ENCODE data around the gene BABAM2.

DNA sequence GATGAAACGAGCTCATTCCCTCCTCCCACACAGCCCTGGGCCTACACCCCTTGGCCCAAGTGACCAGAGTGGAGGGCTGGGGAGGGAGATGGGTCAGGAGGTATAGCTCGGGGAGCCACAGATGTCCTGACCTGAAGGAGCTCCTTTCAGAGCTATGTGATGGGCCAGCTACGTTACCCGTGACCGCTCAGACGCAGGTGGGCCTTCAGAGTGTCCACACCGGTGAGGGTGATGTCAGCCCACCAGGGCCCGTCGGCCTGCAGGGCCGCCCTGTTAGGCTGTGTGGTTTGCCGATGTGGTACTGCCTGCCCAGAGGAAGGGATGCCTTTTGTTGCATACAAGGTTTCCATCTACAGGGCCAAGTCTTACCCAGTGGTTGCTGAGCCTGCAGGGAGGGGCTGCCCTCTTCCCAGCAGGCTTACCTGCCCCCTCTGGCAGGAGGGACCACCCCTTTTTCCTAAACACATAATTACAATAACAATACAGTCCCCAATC, 460.3 kb downstream of the BABAM2 start:
- TF ChIP-seq, protein P1, sequence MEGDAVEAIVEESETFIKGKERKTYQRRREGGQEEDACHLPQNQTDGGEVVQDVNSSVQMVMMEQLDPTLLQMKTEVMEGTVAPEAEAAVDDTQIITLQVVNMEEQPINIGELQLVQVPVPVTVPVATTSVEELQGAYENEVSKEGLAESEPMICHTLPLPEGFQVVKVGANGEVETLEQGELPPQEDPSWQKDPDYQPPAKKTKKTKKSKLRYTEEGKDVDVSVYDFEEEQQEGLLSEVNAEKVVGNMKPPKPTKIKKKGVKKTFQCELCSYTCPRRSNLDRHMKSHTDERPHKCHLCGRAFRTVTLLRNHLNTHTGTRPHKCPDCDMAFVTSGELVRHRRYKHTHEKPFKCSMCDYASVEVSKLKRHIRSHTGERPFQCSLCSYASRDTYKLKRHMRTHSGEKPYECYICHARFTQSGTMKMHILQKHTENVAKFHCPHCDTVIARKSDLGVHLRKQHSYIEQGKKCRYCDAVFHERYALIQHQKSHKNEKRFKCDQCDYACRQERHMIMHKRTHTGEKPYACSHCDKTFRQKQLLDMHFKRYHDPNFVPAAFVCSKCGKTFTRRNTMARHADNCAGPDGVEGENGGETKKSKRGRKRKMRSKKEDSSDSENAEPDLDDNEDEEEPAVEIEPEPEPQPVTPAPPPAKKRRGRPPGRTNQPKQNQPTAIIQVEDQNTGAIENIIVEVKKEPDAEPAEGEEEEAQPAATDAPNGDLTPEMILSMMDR (IDR thresholded peaks at IDR 0.05; ENCODE audit: insufficient read depth, low read length, poor library complexity, severe bottlenecking) = no peak
- no peak for TF ChIP-seq EZH2phosphoT487 (conservative IDR thresholded peaks at IDR 0.05; ENCODE audit: low read length)

Data from SU-DHL-6 (cell line).